Testis (tissue), 3 donors: ENCODE results near the gene MRPL40. TPM values are rescaled to one million over a fixed set of nuclear protein-coding genes. Genes with fewer than 3 reads are reported as not detected.

Experiments used
- DNase-seq: peaks from one replicate; pipeline ENCODE4 v3.0.0-alpha.2; 2019
- H3K27ac ChIP-seq, 2 donors: fragments of 200-600 bp; sonication (generic); one replicate each; pipeline ENCODE4 v1.5.1; 2019
- H3K27me3 ChIP-seq: fragments of 200-600 bp; sonication (generic); one replicate; pipeline ENCODE4 v1.5.1; 2019
- H3K36me3 ChIP-seq: fragments of 200-600 bp; sonication (generic); one replicate; pipeline ENCODE4 v1.5.1; 2017; ENCODE audit warnings: low read depth; ENCODE audit errors: missing control alignments
- H3K4me1 ChIP-seq: fragments of 200-600 bp; sonication (generic); one replicate; pipeline ENCODE4 v1.5.1; 2019
- H3K4me3 ChIP-seq, 2 donors: fragments of 200-600 bp; sonication (generic); one replicate each; pipeline ENCODE4 v1.5.1; 2017 to 2019
- H3K9me3 ChIP-seq: fragments of 200-600 bp; sonication (generic); one replicate; pipeline ENCODE4 v1.5.1; 2017
- POLR2A ChIP-seq: fragments of 450-650 bp; IDR thresholded peaks from one replicate; pipeline ENCODE4 v1.6.1; 2017; ENCODE audit warnings: antibody characterized with exemption, mild to moderate bottlenecking, moderate library complexity
- WGBS, 2 donors: methylation state at CpG; one replicate each; pipeline ENCODE4 v1.1.5; 2018; 5-methylcytosine and 5-hydroxymethylcytosine counted together
- intact Hi-C: fragments of 100-400 bp; cut with DNase I; formaldehyde crosslinking; loops from one replicate; pipeline ENCODE4 v1.15.1; 2023; ENCODE audit warnings: low total_unique reads
- polyA plus RNA-seq: library from polyadenylated mRNA; stranded (reverse); fragments of 350-450 nt; fragmentation: Illumina TruSeq; extraction: RNeasy Lipid Tissue Mini Kit (QIAGEN cat#74804); gene quantifications from one replicate; pipeline ENCODE4 v1.2.3, GENCODE V29; 2014; ENCODE audit warnings: low read depth, low replicate concordance; ENCODE audit not compliant: insufficient read depth
- total RNA-seq, 2 donors: library from RNA; depleted of rRNA; stranded (reverse); fragments of >200 nt; gene quantifications; one replicate each; pipeline ENCODE4 v1.2.3, GENCODE V29; 2016
- TF ChIP-seq, protein P1 (sequence below), 3 experiments: fragments of 450-650 bp in 2 of 3; fragments of 200-600 bp in 1 of 3; sonication (generic) in 1 of 3; IDR thresholded peaks; one replicate each; pipeline ENCODE4 v1.5.1; 2016 to 2019; ENCODE audit warnings: antibody characterized with exemption in 3 of 3, mild to moderate bottlenecking in 2 of 3, moderate library complexity in 1 of 3

Gene MRPL40
- total and polyA plus RNA-seq, 3 donors from 2014 or later = 28.9 to 53.8 (median 29.2) TPM

DNA sequence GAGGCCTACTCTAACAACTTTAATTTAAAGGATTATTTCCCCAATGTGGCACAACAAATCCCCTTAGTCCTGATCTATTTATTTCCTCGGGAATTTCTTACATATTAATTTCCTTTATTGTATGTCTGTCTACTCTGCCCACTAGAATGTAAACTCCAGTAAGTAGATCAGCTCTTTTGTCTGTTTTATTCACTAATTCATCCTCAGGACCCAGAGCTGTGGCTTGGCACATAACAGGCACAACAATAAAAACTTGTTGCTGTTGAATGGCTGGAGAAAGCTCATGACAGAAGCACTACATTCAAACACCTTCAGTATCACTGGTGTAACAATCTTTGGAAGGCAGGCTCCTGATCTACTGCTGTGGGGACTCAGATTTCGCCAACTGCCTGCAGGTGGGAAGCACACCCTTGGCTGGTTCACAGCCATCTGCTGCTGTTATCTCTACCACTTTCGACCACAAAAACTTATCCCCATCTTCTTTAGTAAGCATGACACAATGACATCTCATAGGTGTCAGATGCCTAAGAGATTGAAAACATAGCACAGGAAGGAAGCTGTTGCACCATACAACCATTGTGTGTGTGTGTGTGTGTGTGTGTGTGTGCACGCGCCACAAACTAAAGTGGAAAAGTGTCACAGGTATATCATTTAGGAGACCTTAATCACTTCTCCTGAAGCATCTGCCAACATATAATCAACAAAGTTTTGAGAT, 12.7 kb upstream of the MRPL40 start:
- no peak overlapping the region for H3K4me3 ChIP-seq
- 85 to 91% methylated on average over 5 of the region's 5 CpGs for WGBS, 2 donors
- TF ChIP-seq POLR2A = no peak
- TF ChIP-seq, protein P1, sequence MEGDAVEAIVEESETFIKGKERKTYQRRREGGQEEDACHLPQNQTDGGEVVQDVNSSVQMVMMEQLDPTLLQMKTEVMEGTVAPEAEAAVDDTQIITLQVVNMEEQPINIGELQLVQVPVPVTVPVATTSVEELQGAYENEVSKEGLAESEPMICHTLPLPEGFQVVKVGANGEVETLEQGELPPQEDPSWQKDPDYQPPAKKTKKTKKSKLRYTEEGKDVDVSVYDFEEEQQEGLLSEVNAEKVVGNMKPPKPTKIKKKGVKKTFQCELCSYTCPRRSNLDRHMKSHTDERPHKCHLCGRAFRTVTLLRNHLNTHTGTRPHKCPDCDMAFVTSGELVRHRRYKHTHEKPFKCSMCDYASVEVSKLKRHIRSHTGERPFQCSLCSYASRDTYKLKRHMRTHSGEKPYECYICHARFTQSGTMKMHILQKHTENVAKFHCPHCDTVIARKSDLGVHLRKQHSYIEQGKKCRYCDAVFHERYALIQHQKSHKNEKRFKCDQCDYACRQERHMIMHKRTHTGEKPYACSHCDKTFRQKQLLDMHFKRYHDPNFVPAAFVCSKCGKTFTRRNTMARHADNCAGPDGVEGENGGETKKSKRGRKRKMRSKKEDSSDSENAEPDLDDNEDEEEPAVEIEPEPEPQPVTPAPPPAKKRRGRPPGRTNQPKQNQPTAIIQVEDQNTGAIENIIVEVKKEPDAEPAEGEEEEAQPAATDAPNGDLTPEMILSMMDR (IDR thresholded peaks at IDR 0.05) = no peak
- no peak overlapping the region for H3K27ac ChIP-seq
- H3K27me3 ChIP-seq = no peaks in the 10 kb centered on the region
- DNase-seq = no peak
- no peaks in the 10 kb centered on the region for H3K4me1 ChIP-seq
- H3K9me3 ChIP-seq = no peaks in the 10 kb centered on the region
- intact Hi-C loops = no loop called here
- H3K36me3 ChIP-seq = no peaks in the 10 kb centered on the region

DNA sequence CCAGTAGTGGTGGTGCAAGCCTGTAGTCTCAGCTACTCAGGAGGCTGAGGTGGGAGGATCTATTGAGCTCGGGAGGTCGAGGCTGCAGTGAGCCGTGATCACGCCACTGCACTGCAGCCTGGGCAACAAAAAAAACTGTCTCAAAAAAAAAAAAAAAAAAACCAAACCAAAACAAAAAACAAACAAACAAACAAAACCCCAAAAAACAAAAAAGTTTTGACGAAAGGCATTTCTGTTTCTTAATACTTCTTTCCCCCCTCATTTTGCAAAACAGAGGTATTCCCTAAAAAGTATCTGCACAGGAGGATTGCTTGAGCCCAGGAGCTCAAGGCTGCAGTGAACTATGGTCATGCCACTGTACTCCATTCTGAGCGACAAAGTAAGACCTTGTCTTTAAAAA, 12.0 kb upstream of the MRPL40 start:
- Histone ChIP-seq H3K36me3 (no peaks in the 10 kb centered on the region), H3K4me1 (no peaks in the 10 kb centered on the region), H3K27me3 (no peaks in the 10 kb centered on the region), H3K9me3 (no peaks in the 10 kb centered on the region), H3K4me3 (no peak overlapping the region), H3K27ac (no peak overlapping the region)
- no peak for TF ChIP-seq POLR2A
- TF ChIP-seq, protein P1 (IDR thresholded peaks at IDR 0.05) = no peak
- WGBS, 2 donors = 83 to 84% methylated on average over 6 of the region's 6 CpGs
- no peak for DNase-seq
- intact Hi-C loops = no loop called here

DNA sequence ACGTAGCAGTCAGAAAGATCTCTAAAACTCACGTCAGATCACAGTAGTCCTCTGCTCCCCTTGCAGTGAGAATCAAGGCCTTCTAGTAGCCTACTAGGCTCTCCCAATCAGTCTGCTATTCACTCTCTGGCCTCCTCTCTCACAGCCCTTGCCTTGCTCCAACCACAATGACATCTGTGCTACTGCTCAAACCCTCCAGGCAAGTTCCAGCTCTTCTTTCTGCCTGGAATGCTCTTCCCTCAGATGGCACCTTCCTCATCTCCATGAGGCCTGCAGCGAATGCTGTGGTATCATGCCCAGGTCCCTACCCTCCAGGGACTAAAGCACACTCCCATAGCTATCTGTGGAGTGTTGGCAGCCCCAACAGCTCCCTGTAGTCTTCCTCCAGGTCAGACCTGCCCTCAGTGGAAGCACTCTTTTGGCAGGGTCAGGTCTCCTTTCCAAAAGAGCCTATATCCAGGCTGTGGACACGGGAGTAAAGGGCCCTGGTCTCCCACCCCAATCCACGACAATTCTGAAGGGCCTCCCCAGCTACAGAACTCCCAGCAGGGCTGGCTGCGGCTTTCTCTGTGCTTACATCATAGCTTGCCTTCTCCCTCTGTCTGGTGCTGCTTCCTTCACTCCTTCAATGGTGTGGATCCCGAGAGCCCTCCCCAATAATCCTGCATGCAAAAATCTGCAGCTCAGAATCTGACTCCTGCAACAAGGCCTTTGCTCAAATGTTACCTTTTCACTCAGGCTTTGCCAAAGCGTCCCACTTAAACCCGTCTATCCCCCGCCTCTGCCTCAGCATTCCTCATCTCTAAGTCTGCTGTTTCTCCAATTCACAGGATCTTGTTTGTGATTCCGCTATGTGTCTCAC, 9.7 kb upstream of the MRPL40 start:
- no peak for TF ChIP-seq POLR2A
- TF ChIP-seq, protein P1 (IDR thresholded peaks at IDR 0.05) = no peak
- Histone ChIP-seq H3K27ac (no peak overlapping the region), H3K27me3 (no peaks in the 10 kb centered on the region), H3K4me1 (no peaks in the 10 kb centered on the region), H3K36me3 (no peaks in the 10 kb centered on the region), H3K4me3 (no peak overlapping the region), H3K9me3 (no peaks in the 10 kb centered on the region)
- 61 to 81% methylated on average over 10 to 11 of the region's 11 CpGs for WGBS, 2 donors
- intact Hi-C loops = no loop called here
- DNase-seq = no peak

DNA sequence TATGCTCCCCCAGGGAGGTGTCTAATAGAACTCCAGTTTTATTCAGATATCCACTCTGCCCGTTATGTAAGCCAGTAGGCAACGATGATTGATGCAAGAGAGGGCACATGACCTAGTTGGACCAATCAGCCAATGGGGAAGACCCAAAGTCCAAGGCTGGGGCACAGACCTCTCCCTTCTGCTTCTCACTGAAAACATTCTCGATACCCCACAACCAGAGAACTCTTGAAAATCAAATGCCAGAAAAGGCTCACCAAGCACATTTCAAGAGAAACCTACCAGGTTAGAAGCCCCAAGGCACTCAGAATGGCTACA, 8.2 kb upstream of the MRPL40 start:
- no peak for DNase-seq
- Histone ChIP-seq H3K27ac (no peak overlapping the region), H3K27me3 (no peaks in the 10 kb centered on the region), H3K4me3 (no peak overlapping the region), H3K9me3 (no peaks in the 10 kb centered on the region), H3K36me3 (no peaks in the 10 kb centered on the region), H3K4me1 (no peaks in the 10 kb centered on the region)
- 94 to 100% methylated on average over 3 of the region's 3 CpGs for WGBS, 2 donors
- intact Hi-C loops = no loop called here
- TF ChIP-seq, protein P1 (IDR thresholded peaks at IDR 0.05) = no peak
- no peak for TF ChIP-seq POLR2A
